H9 (cell line): ENCODE results near the gene TIMM13. TPM values are rescaled to one million over a fixed set of nuclear protein-coding genes. Genes with fewer than 3 reads are reported as not detected.

Experiments used
- DNase-seq: peaks from one replicate; pipeline ENCODE4 v3.0.0-alpha.2; 2017
- H2AFZ ChIP-seq: one replicate; pipeline ENCODE4 v1.6.1; 2013; ENCODE audit warnings: mild to moderate bottlenecking, low read length, control low read depth, moderate library complexity
- H2AK5ac ChIP-seq: 2 replicates; pipeline ENCODE4 v1.6.1; 2013; ENCODE audit warnings: low read length, control low read depth, mixed read lengths; ENCODE audit not compliant: insufficient read length
- H2BK120ac ChIP-seq: one replicate; pipeline ENCODE4 v1.6.1; 2013; ENCODE audit warnings: low read depth, mild to moderate bottlenecking, low read length, control low read depth, inconsistent platforms; ENCODE audit not compliant: poor library complexity, severe bottlenecking
- H2BK12ac ChIP-seq: 2 replicates; pipeline ENCODE4 v1.6.1; 2013; ENCODE audit warnings: low read length, control low read depth, mixed read lengths, low read depth; ENCODE audit not compliant: insufficient read length
- H2BK15ac ChIP-seq: 2 replicates; pipeline ENCODE4 v1.6.1; 2013; ENCODE audit warnings: low read depth, low read length, control low read depth
- H2BK20ac ChIP-seq: one replicate; pipeline ENCODE4 v1.6.1; 2013; ENCODE audit warnings: low read depth, mild to moderate bottlenecking, low read length, control low read depth, inconsistent platforms; ENCODE audit not compliant: poor library complexity, severe bottlenecking
- H2BK5ac ChIP-seq: 2 replicates; pipeline ENCODE4 v1.6.1; 2013; ENCODE audit warnings: low read length, control low read depth, mixed read lengths; ENCODE audit not compliant: insufficient read length
- H3K14ac ChIP-seq: 2 replicates; pipeline ENCODE4 v1.6.1; 2013; ENCODE audit warnings: low read length, control low read depth; ENCODE audit not compliant: insufficient read depth
- H3K18ac ChIP-seq: 2 replicates; pipeline ENCODE4 v1.6.1; 2013; ENCODE audit warnings: low read depth, mild to moderate bottlenecking, mixed read lengths, low read length, control low read depth; ENCODE audit not compliant: insufficient read length
- H3K23ac ChIP-seq: 2 replicates; pipeline ENCODE4 v1.6.1; 2013; ENCODE audit warnings: low read length, control low read depth, mixed read lengths, low read depth; ENCODE audit not compliant: insufficient read length
- H3K23me2 ChIP-seq: 2 replicates; pipeline ENCODE4 v1.6.1; 2013; ENCODE audit warnings: low read depth, mild to moderate bottlenecking, mixed read lengths, low read length, control low read depth; ENCODE audit not compliant: insufficient read length, poor library complexity, severe bottlenecking
- H3K27ac ChIP-seq: 2 replicates; pipeline ENCODE4 v1.5.1; 2013; ENCODE audit warnings: low read length, control low read depth, mixed read lengths, low read depth; ENCODE audit not compliant: insufficient read length
- H3K27me3 ChIP-seq: 2 replicates; pipeline ENCODE4 v1.6.1; 2013; ENCODE audit warnings: low read length, control low read depth, inconsistent platforms; ENCODE audit not compliant: insufficient read depth
- H3K4ac ChIP-seq: 2 replicates; pipeline ENCODE4 v1.6.1; 2013; ENCODE audit warnings: low read depth, mild to moderate bottlenecking, control low read depth, inconsistent platforms, low read length, moderate library complexity
- H3K4me1 ChIP-seq: 2 replicates; pipeline ENCODE4 v1.6.1; 2013; ENCODE audit warnings: low read length, control low read depth, inconsistent platforms; ENCODE audit not compliant: insufficient read depth
- H3K4me2 ChIP-seq: 2 replicates; pipeline ENCODE4 v1.6.1; 2013; ENCODE audit warnings: low read length, control low read depth, mixed read lengths; ENCODE audit not compliant: insufficient read length, insufficient read depth
- H3K56ac ChIP-seq: 2 replicates; pipeline ENCODE4 v1.6.1; 2013; ENCODE audit warnings: low read depth, mild to moderate bottlenecking, mixed read lengths, low read length, control low read depth; ENCODE audit not compliant: insufficient read length
- H3K79me1 ChIP-seq: 2 replicates; pipeline ENCODE4 v1.6.1; 2013; ENCODE audit warnings: low read depth, mild to moderate bottlenecking, moderate library complexity, low read length, control low read depth, inconsistent platforms; ENCODE audit not compliant: insufficient read depth, poor library complexity, severe bottlenecking
- H3K79me2 ChIP-seq: 2 replicates; pipeline ENCODE4 v1.6.1; 2013; ENCODE audit warnings: low read length, control low read depth, inconsistent platforms; ENCODE audit not compliant: insufficient read depth
- H3K9ac ChIP-seq: 2 replicates; pipeline ENCODE4 v1.6.1; 2013; ENCODE audit warnings: low read length, control low read depth, mixed read lengths; ENCODE audit not compliant: insufficient read length; ENCODE audit errors: extremely low read depth
- H3K9me3 ChIP-seq: one replicate; pipeline ENCODE4 v1.6.1; 2013; ENCODE audit warnings: low read depth, low read length, inconsistent platforms; ENCODE audit not compliant: control insufficient read depth
- H3T11ph ChIP-seq: one replicate; pipeline ENCODE4 v1.6.1; 2013; ENCODE audit warnings: mild to moderate bottlenecking, low read length, control low read depth, inconsistent platforms
- H4K20me1 ChIP-seq: one replicate; pipeline ENCODE4 v1.6.1; 2013; ENCODE audit not compliant: control insufficient read depth, insufficient read length, insufficient read depth
- H4K5ac ChIP-seq: 2 replicates; pipeline ENCODE4 v1.6.1; 2013; ENCODE audit warnings: low read depth, mild to moderate bottlenecking, mixed read lengths, low read length, control low read depth; ENCODE audit not compliant: insufficient read length
- H4K8ac ChIP-seq: replicated peaks from 2 replicates; pipeline ENCODE4 v1.6.1; 2013; ENCODE audit warnings: low read length, control low read depth, mixed read lengths, low read depth; ENCODE audit not compliant: insufficient read length
- H4K91ac ChIP-seq: 2 replicates; pipeline ENCODE4 v1.6.1; 2013; ENCODE audit warnings: low read depth, mild to moderate bottlenecking, moderate library complexity, mixed read lengths, low read length, control low read depth; ENCODE audit not compliant: insufficient read length
- H3K27ac Mint-ChIP-seq, 3 experiments: 2 replicates in 2 of 3; 3 replicates in 1 of 3; pipeline ENCODE4 v1.8.0; 2020 to 2021; ENCODE audit warnings: mixed read lengths in 3 of 3, mild to moderate bottlenecking in 1 of 3, moderate library complexity in 1 of 3
- H3K27me3 Mint-ChIP-seq: 2 replicates; pipeline ENCODE4 v1.8.0; 2021; ENCODE audit warnings: low read depth, mild to moderate bottlenecking, moderate library complexity, mixed read lengths
- H3K36me3 Mint-ChIP-seq, 3 experiments: 2 replicates in 2 of 3; 3 replicates in 1 of 3; pipeline ENCODE4 v1.8.0; 2020 to 2021; ENCODE audit warnings: low read depth in 3 of 3, mixed read lengths in 3 of 3; ENCODE audit not compliant: insufficient read depth in 1 of 3
- H3K4me1 Mint-ChIP-seq, 2 experiments: 2 replicates each; pipeline ENCODE4 v1.8.0; 2020; ENCODE audit warnings: mixed read lengths in 2 of 2
- H3K4me3 Mint-ChIP-seq, 2 experiments: 2 replicates in 1 of 2; 3 replicates in 1 of 2; pipeline ENCODE4 v1.8.0; 2020 to 2021; ENCODE audit warnings: mild to moderate bottlenecking in 2 of 2, mixed read lengths in 2 of 2, moderate library complexity in 1 of 2
- H3K9me3 Mint-ChIP-seq, 2 experiments: 2 replicates in 1 of 2; 3 replicates in 1 of 2; pipeline ENCODE4 v1.8.0; 2020; ENCODE audit warnings: mild to moderate bottlenecking in 2 of 2, mixed read lengths in 2 of 2, moderate library complexity in 1 of 2
- CTCF ChIP-seq: fragments of 200-600 bp; sonication (generic); conservative IDR thresholded peaks from 3 replicates; pipeline ENCODE4 v1.8.0; 2021; ENCODE audit warnings: antibody characterized with exemption, mild to moderate bottlenecking
- WGBS: extraction: QIAGEN DNeasy Blood & Tissue Kit; methylation state at CpG from one replicate; pipeline ENCODE4 v1.1.7; 2013; ENCODE audit warnings: missing lambda C conversion rate, low lambda C conversion rate, mixed read lengths; ENCODE audit not compliant: insufficient read length; ENCODE audit errors: extremely low coverage; 5-methylcytosine and 5-hydroxymethylcytosine counted together
- total RNA-seq: library from RNA; stranded (reverse); gene quantifications from 2 replicates; pipeline ENCODE4 v1.2.1, GENCODE V29; 2021

TIMM13 gene
- total RNA-seq, 1 experiment from 2014 or later, result 214 TPM

- no peak overlapping the region for H3K18ac ChIP-seq
- H3K4me1 Mint-ChIP-seq, result no peaks in the 10 kb centered on the region
- H3K9ac ChIP-seq, result no peak overlapping the region
- no CpG with 5 or more reads among the region's 7 CpGs for WGBS
- H3K27me3 Mint-ChIP-seq, result peaks cover 35% of the 10 kb centered on the region
- no peaks in the 10 kb centered on the region for H3K9me3 ChIP-seq
- H2BK5ac ChIP-seq, result no peak overlapping the region
- no peaks in the 10 kb centered on the region for H3K79me2 ChIP-seq
- no peaks in the 10 kb centered on the region for H3K79me1 ChIP-seq
- H2BK120ac ChIP-seq, result no peak overlapping the region
- H2BK20ac ChIP-seq, result no peak overlapping the region
- no peak overlapping the region for H3K27ac ChIP-seq
- no peak overlapping the region for H3K23ac ChIP-seq
- no peak overlapping the region for H2BK15ac ChIP-seq
- no peaks in the 10 kb centered on the region for H3K9me3 Mint-ChIP-seq
- no peak overlapping the region for H3K56ac ChIP-seq
- no peak overlapping the region for H3K4me3 Mint-ChIP-seq
- H3K36me3 Mint-ChIP-seq, result no peaks in the 10 kb centered on the region
- H3K4me2 ChIP-seq, result no peak overlapping the region
- H3K23me2 ChIP-seq, result no peaks in the 10 kb centered on the region
- TF ChIP-seq CTCF, result no peak
- H2AFZ ChIP-seq, result no peak overlapping the region
- no peak overlapping the region for H4K5ac ChIP-seq
- no peak for DNase-seq
- H3K27ac Mint-ChIP-seq, result no peak overlapping the region
- H3K4ac ChIP-seq, result no peak overlapping the region
- H3K14ac ChIP-seq, result no peak overlapping the region
- H2BK12ac ChIP-seq, result no peak overlapping the region
- no peaks in the 10 kb centered on the region; the same call in 1 of the 2 replicates for H3K4me1 ChIP-seq
- no peak overlapping the region for H4K91ac ChIP-seq
- H4K20me1 ChIP-seq, result no peaks in the 10 kb centered on the region
- no peak overlapping the region for H3T11ph ChIP-seq
- H4K8ac ChIP-seq, result no peak overlapping the region
- H3K27me3 ChIP-seq, result no peaks in the 10 kb centered on the region; the same call in 1 of the 2 replicates
- no peak overlapping the region for H2AK5ac ChIP-seq
Observed at GRCh38 chr19:2392366-2392765, 35.0 kb downstream of the TIMM13 start.
